ENCODE results near the gene SCPEP1. TPM values are rescaled to one million over a fixed set of nuclear protein-coding genes. Genes with fewer than 3 reads are reported as not detected.
"Not testable (repeated sequence)": the region's sequence is repeated elsewhere in the genome, so short reads cannot be mapped to it uniquely, and the experiment has no call there.

The SCPEP1 gene
- total RNA-seq, 1 experiment from 2014 or later, result 17.6 TPM

DNA sequence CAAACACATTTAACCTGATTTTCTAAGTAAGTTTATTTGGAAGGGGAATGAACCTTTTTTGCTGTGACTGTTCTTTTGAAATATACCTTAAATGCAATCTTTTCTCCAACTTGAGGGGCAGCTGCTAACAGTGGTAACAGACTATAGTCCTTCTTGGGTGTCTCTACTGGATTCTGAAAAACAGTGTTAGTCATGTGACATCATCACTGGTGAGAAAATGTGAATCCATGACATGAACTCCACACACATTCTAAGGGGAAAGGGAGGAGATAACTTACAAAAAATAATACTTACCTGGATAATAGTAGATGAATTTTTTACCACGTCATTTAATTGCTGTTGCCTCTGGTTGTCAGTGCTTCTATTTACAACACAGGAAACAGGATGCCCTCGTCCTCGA lies 28.3 kb upstream of the SCPEP1 start:
- intact Hi-C loops (cut with micrococcal nuclease; ENCODE audit: unreplicated experiment), result no loop called here
- CTCF ChIA-PET, result no interaction called here
- TF ChIP-seq, protein P1, sequence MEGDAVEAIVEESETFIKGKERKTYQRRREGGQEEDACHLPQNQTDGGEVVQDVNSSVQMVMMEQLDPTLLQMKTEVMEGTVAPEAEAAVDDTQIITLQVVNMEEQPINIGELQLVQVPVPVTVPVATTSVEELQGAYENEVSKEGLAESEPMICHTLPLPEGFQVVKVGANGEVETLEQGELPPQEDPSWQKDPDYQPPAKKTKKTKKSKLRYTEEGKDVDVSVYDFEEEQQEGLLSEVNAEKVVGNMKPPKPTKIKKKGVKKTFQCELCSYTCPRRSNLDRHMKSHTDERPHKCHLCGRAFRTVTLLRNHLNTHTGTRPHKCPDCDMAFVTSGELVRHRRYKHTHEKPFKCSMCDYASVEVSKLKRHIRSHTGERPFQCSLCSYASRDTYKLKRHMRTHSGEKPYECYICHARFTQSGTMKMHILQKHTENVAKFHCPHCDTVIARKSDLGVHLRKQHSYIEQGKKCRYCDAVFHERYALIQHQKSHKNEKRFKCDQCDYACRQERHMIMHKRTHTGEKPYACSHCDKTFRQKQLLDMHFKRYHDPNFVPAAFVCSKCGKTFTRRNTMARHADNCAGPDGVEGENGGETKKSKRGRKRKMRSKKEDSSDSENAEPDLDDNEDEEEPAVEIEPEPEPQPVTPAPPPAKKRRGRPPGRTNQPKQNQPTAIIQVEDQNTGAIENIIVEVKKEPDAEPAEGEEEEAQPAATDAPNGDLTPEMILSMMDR (IDR thresholded peaks at IDR 0.05; ENCODE audit: unreplicated experiment), result no peak
- H3K27me3 Mint-ChIP-seq (ENCODE audit: unreplicated experiment), result no peaks in the 10 kb centered on the region
- no peak for DNase-seq
- BruUV-seq (replicated peaks), result no TSS peak
- no peaks in the 10 kb centered on the region for H3K4me1 Mint-ChIP-seq (ENCODE audit: low read depth, unreplicated experiment)
- no peak overlapping the region for H3K27ac Mint-ChIP-seq (ENCODE audit: unreplicated experiment)
- no peak overlapping the region for H3K4me3 Mint-ChIP-seq (ENCODE audit: low read depth, unreplicated experiment)
- H3K36me3 Mint-ChIP-seq (ENCODE audit: insufficient read depth, unreplicated experiment), result peaks cover 26% of the 10 kb centered on the region
- H3K9me3 Mint-ChIP-seq (ENCODE audit: low read depth, unreplicated experiment), result no peaks in the 10 kb centered on the region

DNA sequence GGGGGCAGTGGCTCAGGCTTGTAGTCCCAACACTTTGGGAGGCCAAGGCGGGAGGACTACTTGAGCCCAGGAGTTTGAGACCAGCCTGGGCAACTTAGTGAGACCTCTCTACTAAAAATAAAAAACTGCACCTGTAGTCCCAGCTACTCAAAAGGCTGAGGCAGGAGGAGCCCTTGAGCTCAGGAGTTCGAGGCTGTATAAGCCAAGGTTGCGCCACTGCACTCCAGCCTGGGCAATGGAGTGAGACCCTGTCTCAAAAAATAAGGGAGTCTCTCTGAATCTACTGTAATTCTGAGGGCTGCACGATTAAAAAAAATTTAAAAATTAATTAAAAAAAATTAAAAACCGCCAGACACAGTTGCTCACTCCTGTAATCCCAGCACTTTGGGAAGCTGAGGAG lies 20.9 kb upstream of the SCPEP1 start:
- H3K4me1 Mint-ChIP-seq (ENCODE audit: low read depth, unreplicated experiment), result peaks cover 7% of the 10 kb centered on the region
- DNase-seq, result no peak
- peaks cover 10% of the 10 kb centered on the region for H3K36me3 Mint-ChIP-seq (ENCODE audit: insufficient read depth, unreplicated experiment)
- TF ChIP-seq, protein P1 (IDR thresholded peaks at IDR 0.05; ENCODE audit: unreplicated experiment), result no peak
- no peaks in the 10 kb centered on the region for H3K9me3 Mint-ChIP-seq (ENCODE audit: low read depth, unreplicated experiment)
- no peak overlapping the region for H3K4me3 Mint-ChIP-seq (ENCODE audit: low read depth, unreplicated experiment)
- H3K27me3 Mint-ChIP-seq (ENCODE audit: unreplicated experiment), result no peaks in the 10 kb centered on the region
- CTCF ChIA-PET, result no interaction called here
- intact Hi-C loops (cut with micrococcal nuclease; ENCODE audit: unreplicated experiment), result no loop called here
- BruUV-seq (replicated peaks), result no TSS peak
- no peak overlapping the region for H3K27ac Mint-ChIP-seq (ENCODE audit: unreplicated experiment)

DNA sequence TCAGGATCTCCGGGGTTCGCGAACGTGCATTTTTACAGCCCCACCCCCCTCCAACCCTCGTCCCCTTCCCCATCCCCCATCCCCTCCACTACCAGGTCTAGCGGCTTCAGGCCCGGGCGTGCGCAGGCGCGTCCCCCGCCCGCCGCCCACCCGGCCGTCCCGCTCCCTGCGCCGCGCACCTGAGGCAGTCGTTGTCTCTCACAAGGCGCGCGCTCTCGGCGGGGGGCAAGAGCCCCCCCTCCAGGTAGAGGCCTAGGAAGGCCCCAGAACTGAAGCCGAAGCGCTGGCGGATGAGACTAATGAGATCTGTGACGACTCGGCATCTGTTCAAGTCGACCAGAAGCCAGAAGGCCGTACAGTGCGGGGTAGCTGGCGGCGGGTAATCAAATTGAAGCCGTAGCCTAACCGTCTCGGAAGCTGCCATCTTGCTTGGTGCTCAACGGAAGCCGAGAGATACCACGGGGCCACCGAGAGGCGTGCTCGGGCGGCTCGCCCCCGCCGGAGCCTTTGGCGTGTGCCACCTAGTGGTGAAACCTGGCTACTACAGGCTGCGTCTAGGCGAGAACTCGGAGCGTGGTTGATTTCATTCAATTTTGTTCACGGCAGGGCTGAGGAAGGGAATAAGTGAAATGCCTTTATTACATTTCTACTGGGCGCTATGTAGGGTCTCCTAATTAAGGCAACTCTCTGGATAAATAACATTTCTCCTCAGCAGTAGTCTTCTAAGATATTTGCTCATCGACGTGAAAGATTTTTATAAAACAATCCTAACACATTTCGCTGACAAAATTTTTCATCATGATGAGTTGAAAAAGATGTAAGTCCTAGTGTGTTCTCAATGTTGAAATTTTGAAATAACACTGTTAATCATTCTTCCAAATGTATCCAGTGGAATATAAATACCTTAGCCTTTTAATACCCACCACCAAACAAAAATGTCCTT lies 17.1 kb upstream of the SCPEP1 start, which contains the start of gene COIL:
Gene COIL (minus strand): TSS at position 455 of the 943 bp plus-strand sequence. CDS start 31 bp downstream, at position 424.
- TSS peak; percentile 68 for BruUV-seq (replicated peaks)
- intact Hi-C loops (cut with micrococcal nuclease; ENCODE audit: unreplicated experiment), result no loop called here
- H3K27ac Mint-ChIP-seq (ENCODE audit: unreplicated experiment), result no peak within 1 kb of the TSS
- H3K4me3 Mint-ChIP-seq (ENCODE audit: low read depth, unreplicated experiment), result peak within 1 kb of the TSS; percentile 58
- H3K27me3 Mint-ChIP-seq (ENCODE audit: unreplicated experiment), result no peaks in the 10 kb centered on the region
- TF ChIP-seq, protein P1 (IDR thresholded peaks at IDR 0.05; ENCODE audit: unreplicated experiment), result peak; percentile 95
- H3K4me1 Mint-ChIP-seq (ENCODE audit: low read depth, unreplicated experiment), result peaks cover 18% of the 10 kb centered on the region
- H3K36me3 Mint-ChIP-seq (ENCODE audit: insufficient read depth, unreplicated experiment), result peaks cover 5% of the 10 kb centered on the region
- DNase-seq, result peak; percentile 90
- H3K9me3 Mint-ChIP-seq (ENCODE audit: low read depth, unreplicated experiment), result no peaks in the 10 kb centered on the region
- CTCF ChIA-PET, result no interaction called here

DNA sequence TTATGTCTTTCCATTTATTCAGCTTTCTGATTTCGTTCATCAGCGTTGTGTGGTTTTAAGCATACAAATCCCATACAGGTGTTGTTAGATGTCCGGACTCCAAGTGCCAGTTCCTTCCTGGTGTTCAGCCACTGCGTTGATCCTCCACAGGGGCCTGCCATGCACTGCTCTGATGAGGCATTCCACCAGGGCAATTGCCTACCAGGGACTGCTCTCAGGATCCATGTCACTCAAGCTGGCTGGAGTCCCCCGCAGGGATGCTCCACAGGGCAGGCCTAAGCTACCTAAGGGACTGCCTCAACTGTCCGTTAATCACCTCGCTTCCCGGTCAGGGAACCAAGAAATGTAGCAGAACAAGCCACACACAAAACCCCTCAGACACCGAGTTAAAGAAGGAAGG lies 12.7 kb upstream of the SCPEP1 start:
- peak overlapping the region; percentile 50 for H3K4me3 Mint-ChIP-seq (ENCODE audit: low read depth, unreplicated experiment)

DNA sequence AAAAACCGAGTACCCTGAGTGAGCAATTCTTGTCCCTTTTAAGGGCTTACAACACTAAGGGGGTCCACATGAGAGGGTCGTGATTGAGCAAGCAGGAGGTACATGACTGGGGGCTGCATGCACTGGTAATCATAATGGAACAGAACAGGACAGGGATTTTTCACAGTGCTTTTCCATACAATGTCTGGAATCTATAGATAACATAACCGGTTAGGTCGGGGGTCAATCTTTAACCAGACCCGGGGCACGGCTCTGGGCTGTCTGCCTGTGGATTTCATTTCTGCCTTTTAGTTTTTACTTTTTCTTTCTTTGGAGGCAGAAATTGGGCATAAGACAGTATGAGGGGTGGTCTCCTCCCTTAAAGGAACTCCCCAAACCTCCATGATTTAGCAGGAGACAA lies 12.2 kb upstream of the SCPEP1 start:
- CTCF ChIA-PET; H3K27me3 Mint-ChIP-seq (ENCODE audit: unreplicated experiment); BruUV-seq (replicated peaks); H3K9me3 Mint-ChIP-seq (ENCODE audit: low read depth, unreplicated experiment); intact Hi-C loops (cut with micrococcal nuclease; ENCODE audit: unreplicated experiment); H3K36me3 Mint-ChIP-seq (ENCODE audit: insufficient read depth, unreplicated experiment): not testable (repeated sequence)
- peak; percentile 59 for DNase-seq
- peak overlapping the region; percentile 50 for H3K4me3 Mint-ChIP-seq (ENCODE audit: low read depth, unreplicated experiment)
- H3K4me1 Mint-ChIP-seq (ENCODE audit: low read depth, unreplicated experiment), result peaks cover 19% of the 10 kb centered on the region
- H3K27ac Mint-ChIP-seq (ENCODE audit: unreplicated experiment), result peak overlapping the region; percentile 27

More for the DNA sequence above, 12.7 kb upstream of the SCPEP1 start:
- Mint-ChIP-seq H3K27ac (ENCODE audit: unreplicated experiment) (peak overlapping the region; percentile 27), H3K4me1 (ENCODE audit: low read depth, unreplicated experiment) (peaks cover 19% of the 10 kb centered on the region)
- H3K27me3 Mint-ChIP-seq (ENCODE audit: unreplicated experiment); H3K36me3 Mint-ChIP-seq (ENCODE audit: insufficient read depth, unreplicated experiment); H3K9me3 Mint-ChIP-seq (ENCODE audit: low read depth, unreplicated experiment); intact Hi-C loops (cut with micrococcal nuclease; ENCODE audit: unreplicated experiment); CTCF ChIA-PET; BruUV-seq (replicated peaks): not testable (repeated sequence)
- peak; percentile 7 for DNase-seq

Measured in Calu3 (cell line).